Astrocyte (in vitro differentiated cells and primary cell): ENCODE measurements around the gene ETNPPL. TPM values are rescaled to one million over a fixed set of nuclear protein-coding genes. Genes with fewer than 3 reads are reported as not detected.

Source experiments
- DNase-seq: peaks from one replicate; pipeline ENCODE4 v3.0.0-alpha.2; 2010; ENCODE audit warnings: low read depth
- FAIRE-seq: peaks from 2 replicates; lab custom pipeline; 2011; peaks lifted over from hg19 to GRCh38; lab: Jason Lieb, UNC
- H2AFZ ChIP-seq: 2 replicates; pipeline ENCODE4 v1.6.0; 2012; ENCODE audit warnings: low read depth, low read length, inconsistent platforms
- H3K27ac ChIP-seq: 2 replicates; pipeline ENCODE4 v1.5.1; 2011; ENCODE audit warnings: low read depth, low read length, inconsistent platforms
- H3K27me3 ChIP-seq: 2 replicates; pipeline ENCODE4 v1.6.0; 2011; ENCODE audit warnings: low read length, inconsistent platforms; ENCODE audit not compliant: insufficient read depth
- H3K36me3 ChIP-seq: 2 replicates; pipeline ENCODE4 v1.5.1; 2011; ENCODE audit warnings: low read length, inconsistent platforms; ENCODE audit not compliant: insufficient read depth
- H3K4me1 ChIP-seq: 2 replicates; pipeline ENCODE4 v1.5.1; 2011; ENCODE audit warnings: low read length, inconsistent platforms; ENCODE audit not compliant: insufficient read depth
- H3K4me2 ChIP-seq: 2 replicates; pipeline ENCODE4 v1.6.0; 2012; ENCODE audit warnings: low read length, inconsistent platforms
- H3K4me3 ChIP-seq: 2 replicates; pipeline ENCODE4 v1.5.1; 2011; ENCODE audit warnings: low read depth, mild to moderate bottlenecking, low read length, inconsistent platforms; ENCODE audit not compliant: insufficient read depth
- H3K79me2 ChIP-seq: 2 replicates; pipeline ENCODE4 v1.6.0; 2012; ENCODE audit warnings: mild to moderate bottlenecking, low read length, inconsistent platforms; ENCODE audit not compliant: insufficient read depth
- H3K9ac ChIP-seq: 2 replicates; pipeline ENCODE4 v1.6.0; 2012; ENCODE audit warnings: mild to moderate bottlenecking, low read length, inconsistent platforms
- H3K9me3 ChIP-seq: 2 replicates; pipeline ENCODE4 v1.5.1; 2012; ENCODE audit warnings: low read depth, mild to moderate bottlenecking, low read length, inconsistent platforms; ENCODE audit not compliant: insufficient read depth
- H4K20me1 ChIP-seq: 2 replicates; pipeline ENCODE4 v1.6.0; 2012; ENCODE audit warnings: low read length, inconsistent platforms; ENCODE audit not compliant: insufficient read depth
- H3K27ac Mint-ChIP-seq: one replicate; pipeline ENCODE4 v1.8.0; 2021; ENCODE audit warnings: mild to moderate bottlenecking, mixed read lengths; ENCODE audit not compliant: unreplicated experiment
- H3K27me3 Mint-ChIP-seq: one replicate; pipeline ENCODE4 v1.8.0; 2021; ENCODE audit warnings: low read depth, mixed read lengths; ENCODE audit not compliant: unreplicated experiment
- H3K36me3 Mint-ChIP-seq: one replicate; pipeline ENCODE4 v1.8.0; 2021; ENCODE audit warnings: low read depth, mixed read lengths; ENCODE audit not compliant: unreplicated experiment
- H3K4me1 Mint-ChIP-seq: one replicate; pipeline ENCODE4 v1.8.0; 2021; ENCODE audit warnings: low read depth, mixed read lengths; ENCODE audit not compliant: unreplicated experiment
- H3K4me3 Mint-ChIP-seq: one replicate; pipeline ENCODE4 v1.8.0; 2021; ENCODE audit warnings: mild to moderate bottlenecking, moderate library complexity, mixed read lengths; ENCODE audit not compliant: unreplicated experiment
- H3K9me3 Mint-ChIP-seq: one replicate; pipeline ENCODE4 v1.8.0; 2021; ENCODE audit warnings: mild to moderate bottlenecking, mixed read lengths; ENCODE audit not compliant: unreplicated experiment
- EZH2 ChIP-seq: IDR thresholded peaks from 2 replicates; pipeline ENCODE4 v1.6.1; 2012; ENCODE audit warnings: mild to moderate bottlenecking, low read length, inconsistent platforms; ENCODE audit not compliant: insufficient read depth
- total RNA-seq: library from RNA; stranded (reverse); gene quantifications from 2 replicates; pipeline ENCODE4 v1.2.1, GENCODE V29; 2021
- TF ChIP-seq, protein P1 (sequence below): IDR thresholded peaks from 2 replicates; pipeline ENCODE4 v1.5.1; 2011; ENCODE audit warnings: low read depth, mild to moderate bottlenecking, inconsistent platforms, low read length, moderate library complexity; ENCODE audit not compliant: insufficient read depth

ETNPPL gene
- total RNA-seq, 1 donor from 2014 or later, result not detected

DNA sequence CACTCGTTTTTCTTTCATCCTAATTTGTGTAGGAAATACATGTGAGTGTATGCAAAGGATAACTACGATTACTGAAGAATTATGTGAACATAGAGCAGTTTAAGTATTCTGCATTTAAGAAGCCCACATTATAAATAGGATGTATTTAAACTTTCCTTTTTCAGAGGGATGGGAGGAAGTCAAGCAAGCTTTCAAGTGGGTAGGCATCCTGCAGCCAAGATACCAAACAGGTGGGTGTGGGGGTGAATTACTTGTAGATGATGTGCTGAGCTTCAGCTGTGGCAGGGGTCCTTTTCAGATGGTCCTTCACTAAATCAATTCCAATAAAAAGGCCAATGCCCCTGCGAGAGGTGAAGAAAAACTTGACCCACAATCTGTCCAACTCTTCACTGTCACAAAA lies 16.3 kb downstream of the ETNPPL start:
- Histone ChIP-seq H3K4me1 (no peaks in the 10 kb centered on the region), H3K27ac (no peak overlapping the region), H3K9me3 (no peaks in the 10 kb centered on the region), H4K20me1 (no peaks in the 10 kb centered on the region), H2AFZ (no peak overlapping the region), H3K4me3 (no peak overlapping the region), H3K36me3 (no peaks in the 10 kb centered on the region), H3K79me2 (no peaks in the 10 kb centered on the region), H3K27me3 (peaks cover 2% of the 10 kb centered on the region), H3K9ac (no peak overlapping the region), H3K4me2 (no peak overlapping the region)
- H3K4me3 Mint-ChIP-seq, result no peak overlapping the region
- no peaks in the 10 kb centered on the region for H3K36me3 Mint-ChIP-seq
- no peak for FAIRE-seq
- H3K9me3 Mint-ChIP-seq, result no peaks in the 10 kb centered on the region
- TF ChIP-seq, protein P1, sequence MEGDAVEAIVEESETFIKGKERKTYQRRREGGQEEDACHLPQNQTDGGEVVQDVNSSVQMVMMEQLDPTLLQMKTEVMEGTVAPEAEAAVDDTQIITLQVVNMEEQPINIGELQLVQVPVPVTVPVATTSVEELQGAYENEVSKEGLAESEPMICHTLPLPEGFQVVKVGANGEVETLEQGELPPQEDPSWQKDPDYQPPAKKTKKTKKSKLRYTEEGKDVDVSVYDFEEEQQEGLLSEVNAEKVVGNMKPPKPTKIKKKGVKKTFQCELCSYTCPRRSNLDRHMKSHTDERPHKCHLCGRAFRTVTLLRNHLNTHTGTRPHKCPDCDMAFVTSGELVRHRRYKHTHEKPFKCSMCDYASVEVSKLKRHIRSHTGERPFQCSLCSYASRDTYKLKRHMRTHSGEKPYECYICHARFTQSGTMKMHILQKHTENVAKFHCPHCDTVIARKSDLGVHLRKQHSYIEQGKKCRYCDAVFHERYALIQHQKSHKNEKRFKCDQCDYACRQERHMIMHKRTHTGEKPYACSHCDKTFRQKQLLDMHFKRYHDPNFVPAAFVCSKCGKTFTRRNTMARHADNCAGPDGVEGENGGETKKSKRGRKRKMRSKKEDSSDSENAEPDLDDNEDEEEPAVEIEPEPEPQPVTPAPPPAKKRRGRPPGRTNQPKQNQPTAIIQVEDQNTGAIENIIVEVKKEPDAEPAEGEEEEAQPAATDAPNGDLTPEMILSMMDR, result no peak
- TF ChIP-seq EZH2, result no peak
- H3K4me1 Mint-ChIP-seq, result peaks cover 8% of the 10 kb centered on the region
- DNase-seq, result no peak
- no peaks in the 10 kb centered on the region for H3K27me3 Mint-ChIP-seq
- H3K27ac Mint-ChIP-seq, result no peak overlapping the region

DNA sequence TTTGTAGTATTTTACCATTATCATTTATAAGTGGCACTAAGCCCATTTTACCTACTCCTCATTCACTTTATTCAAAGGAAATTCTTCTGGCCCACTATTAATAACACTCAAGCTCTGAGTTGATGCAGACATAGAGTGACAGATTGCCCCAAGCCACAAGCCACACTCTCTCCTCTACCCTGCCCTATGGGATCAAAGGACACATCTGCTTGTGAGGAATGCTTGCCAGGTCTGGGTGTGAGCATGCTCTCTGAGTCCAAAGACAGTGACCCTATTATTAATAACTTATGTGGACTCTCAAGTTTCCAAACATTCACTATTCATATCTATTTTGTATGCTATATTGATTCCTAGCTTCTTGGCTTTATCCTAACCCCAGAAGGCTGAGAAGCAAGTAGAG lies 18.5 kb downstream of the ETNPPL start:
- no peaks in the 10 kb centered on the region for H3K36me3 Mint-ChIP-seq
- no peak for FAIRE-seq
- Histone ChIP-seq H2AFZ (no peak overlapping the region), H3K27me3 (peaks cover 2% of the 10 kb centered on the region), H3K9me3 (no peaks in the 10 kb centered on the region), H3K27ac (no peak overlapping the region), H3K9ac (no peak overlapping the region), H3K4me1 (no peaks in the 10 kb centered on the region), H3K79me2 (no peaks in the 10 kb centered on the region), H4K20me1 (no peaks in the 10 kb centered on the region), H3K36me3 (no peaks in the 10 kb centered on the region), H3K4me2 (no peak overlapping the region), H3K4me3 (no peak overlapping the region)
- H3K4me3 Mint-ChIP-seq, result no peak overlapping the region
- DNase-seq, result no peak
- no peak for TF ChIP-seq EZH2
- TF ChIP-seq, protein P1, result no peak
- peaks cover 4% of the 10 kb centered on the region for H3K27me3 Mint-ChIP-seq
- no peak overlapping the region for H3K27ac Mint-ChIP-seq
- peaks cover 2% of the 10 kb centered on the region for H3K4me1 Mint-ChIP-seq
- H3K9me3 Mint-ChIP-seq, result no peaks in the 10 kb centered on the region

DNA sequence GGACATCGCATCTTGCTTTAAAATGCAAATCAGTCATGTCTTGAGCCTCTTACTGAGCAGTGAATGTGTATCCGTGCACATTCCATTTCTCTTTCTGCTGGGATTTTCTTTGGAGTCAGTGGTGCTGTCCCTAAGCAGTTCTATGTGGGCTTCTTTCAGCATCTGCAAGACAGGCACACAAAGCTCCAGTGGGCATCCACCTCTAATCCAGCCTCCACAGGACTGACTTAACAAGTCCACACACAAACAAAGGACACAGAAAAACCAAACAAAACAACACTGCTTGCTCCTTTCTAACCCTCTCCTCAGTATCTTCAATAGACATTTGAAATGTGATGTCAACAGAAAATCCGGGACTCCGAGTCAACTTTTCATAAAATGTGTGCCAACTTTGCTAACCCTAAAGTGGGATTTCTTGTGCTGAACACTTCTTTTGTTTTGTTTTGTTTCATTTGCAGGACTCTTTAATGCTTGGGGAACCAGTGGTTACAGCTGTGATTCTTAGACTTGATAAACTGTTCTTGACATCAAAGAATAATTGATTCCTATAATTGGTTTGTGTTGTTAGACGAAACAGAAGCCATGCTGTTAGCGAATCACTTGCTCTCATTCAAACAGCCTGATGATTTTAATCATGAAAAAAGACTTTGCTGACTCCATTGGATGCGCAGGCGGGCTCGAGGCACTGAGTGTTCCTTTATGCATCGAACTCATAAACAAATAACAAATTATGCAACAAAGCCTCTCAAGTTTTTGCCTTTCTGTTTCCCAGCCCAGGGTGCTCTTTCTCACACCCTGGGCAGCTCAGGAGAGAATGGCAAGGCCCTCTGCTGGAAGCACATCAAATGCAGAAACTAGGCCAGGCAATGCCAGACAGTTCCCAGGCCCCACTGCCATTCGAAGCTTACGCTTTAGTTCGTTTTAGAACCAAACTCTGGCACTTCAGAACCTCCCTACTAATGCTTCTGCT lies 20.1 kb downstream of the ETNPPL start:
- H3K36me3 ChIP-seq, result no peaks in the 10 kb centered on the region
- FAIRE-seq (no peak), DNase-seq (no peak)
- no peak overlapping the region for H3K4me2 ChIP-seq
- no peaks in the 10 kb centered on the region for H3K4me1 ChIP-seq
- no peaks in the 10 kb centered on the region for H3K36me3 Mint-ChIP-seq
- no peak overlapping the region for H3K27ac Mint-ChIP-seq
- H2AFZ ChIP-seq, result peak overlapping the region; percentile 34
- H3K27me3 Mint-ChIP-seq, result peaks cover 12% of the 10 kb centered on the region
- no peaks in the 10 kb centered on the region for H3K79me2 ChIP-seq
- no peak overlapping the region for H3K27ac ChIP-seq
- no peaks in the 10 kb centered on the region for H4K20me1 ChIP-seq
- TF ChIP-seq, protein P1, result no peak
- no peak for TF ChIP-seq EZH2
- H3K9me3 ChIP-seq, result no peaks in the 10 kb centered on the region
- no peaks in the 10 kb centered on the region for H3K9me3 Mint-ChIP-seq
- H3K27me3 ChIP-seq, result peaks cover 2% of the 10 kb centered on the region
- H3K9ac ChIP-seq, result no peak overlapping the region
- H3K4me3 Mint-ChIP-seq, result no peak overlapping the region
- H3K4me3 ChIP-seq, result no peak overlapping the region
- peaks cover 2% of the 10 kb centered on the region for H3K4me1 Mint-ChIP-seq
